Measurements from ENCODE around the gene CORO2A. TPM values are rescaled to one million over a fixed set of nuclear protein-coding genes. Genes with fewer than 3 reads are reported as not detected.

CORO2A gene
- total RNA-seq, 2 donors from 2014 or later, result 1.2 to 3.1 TPM

GRCh38 chr9:98226516-98226915 lies 34.1 kb upstream of the CORO2A start:
- TF ChIP-seq, protein P1, sequence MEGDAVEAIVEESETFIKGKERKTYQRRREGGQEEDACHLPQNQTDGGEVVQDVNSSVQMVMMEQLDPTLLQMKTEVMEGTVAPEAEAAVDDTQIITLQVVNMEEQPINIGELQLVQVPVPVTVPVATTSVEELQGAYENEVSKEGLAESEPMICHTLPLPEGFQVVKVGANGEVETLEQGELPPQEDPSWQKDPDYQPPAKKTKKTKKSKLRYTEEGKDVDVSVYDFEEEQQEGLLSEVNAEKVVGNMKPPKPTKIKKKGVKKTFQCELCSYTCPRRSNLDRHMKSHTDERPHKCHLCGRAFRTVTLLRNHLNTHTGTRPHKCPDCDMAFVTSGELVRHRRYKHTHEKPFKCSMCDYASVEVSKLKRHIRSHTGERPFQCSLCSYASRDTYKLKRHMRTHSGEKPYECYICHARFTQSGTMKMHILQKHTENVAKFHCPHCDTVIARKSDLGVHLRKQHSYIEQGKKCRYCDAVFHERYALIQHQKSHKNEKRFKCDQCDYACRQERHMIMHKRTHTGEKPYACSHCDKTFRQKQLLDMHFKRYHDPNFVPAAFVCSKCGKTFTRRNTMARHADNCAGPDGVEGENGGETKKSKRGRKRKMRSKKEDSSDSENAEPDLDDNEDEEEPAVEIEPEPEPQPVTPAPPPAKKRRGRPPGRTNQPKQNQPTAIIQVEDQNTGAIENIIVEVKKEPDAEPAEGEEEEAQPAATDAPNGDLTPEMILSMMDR (IDR thresholded peaks at IDR 0.05), result no peak
- H3K36me3 ChIP-seq, result no peaks in the 10 kb centered on the region
- H3K27ac ChIP-seq, result no peak overlapping the region
- H3K9me3 ChIP-seq, result no peaks in the 10 kb centered on the region
- no peaks in the 10 kb centered on the region for H3K27me3 ChIP-seq (replicated peaks; ENCODE audit: insufficient read depth)
- H3K4me1 ChIP-seq (ENCODE audit: control insufficient read depth in 1 of 2, low read depth in 2 of 2), result peaks cover 0 to 5% of the 10 kb centered on the region in 2 donors
- H3K4me3 ChIP-seq, result no peak overlapping the region
- no peak for ATAC-seq (ENCODE audit: insufficient number of reproducible peaks, low FRiP score, low read depth)
- no peak for DNase-seq (ENCODE audit: low spot score)

- H3K27ac ChIP-seq, result no peak overlapping the region
- TF ChIP-seq, protein P1 (IDR thresholded peaks at IDR 0.05), result no peak
- no peak for DNase-seq (ENCODE audit: low spot score)
- H3K9me3 ChIP-seq, result no peaks in the 10 kb centered on the region
- no peaks in the 10 kb centered on the region for H3K27me3 ChIP-seq (replicated peaks; ENCODE audit: insufficient read depth)
- peaks cover 8% of the 10 kb centered on the region for H3K36me3 ChIP-seq
- H3K4me3 ChIP-seq, result no peak overlapping the region
- H3K4me1 ChIP-seq (ENCODE audit: control insufficient read depth in 1 of 2, low read depth in 2 of 2), result peaks cover 0 to 5% of the 10 kb centered on the region in 2 donors
- no peak for ATAC-seq (ENCODE audit: insufficient number of reproducible peaks, low FRiP score, low read depth)
Measured at GRCh38 chr9:98225015-98225442, 32.6 kb upstream of the CORO2A start.

- Histone ChIP-seq H3K4me3 (no peak overlapping the region), H3K4me1 (ENCODE audit: control insufficient read depth in 1 of 2, low read depth in 2 of 2) (peaks cover 0 to 5% of the 10 kb centered on the region in 2 donors), H3K27ac (no peak overlapping the region), H3K27me3 (replicated peaks; ENCODE audit: insufficient read depth) (no peaks in the 10 kb centered on the region), H3K36me3 (peaks cover 15% of the 10 kb centered on the region), H3K9me3 (no peaks in the 10 kb centered on the region)
- DNase-seq (ENCODE audit: low spot score), result no peak
- no peak for ATAC-seq (ENCODE audit: insufficient number of reproducible peaks, low FRiP score, low read depth)
- TF ChIP-seq, protein P1 (IDR thresholded peaks at IDR 0.05), result no peak
Measured at GRCh38 chr9:98222885-98223691, 30.7 kb upstream of the CORO2A start.

DNA sequence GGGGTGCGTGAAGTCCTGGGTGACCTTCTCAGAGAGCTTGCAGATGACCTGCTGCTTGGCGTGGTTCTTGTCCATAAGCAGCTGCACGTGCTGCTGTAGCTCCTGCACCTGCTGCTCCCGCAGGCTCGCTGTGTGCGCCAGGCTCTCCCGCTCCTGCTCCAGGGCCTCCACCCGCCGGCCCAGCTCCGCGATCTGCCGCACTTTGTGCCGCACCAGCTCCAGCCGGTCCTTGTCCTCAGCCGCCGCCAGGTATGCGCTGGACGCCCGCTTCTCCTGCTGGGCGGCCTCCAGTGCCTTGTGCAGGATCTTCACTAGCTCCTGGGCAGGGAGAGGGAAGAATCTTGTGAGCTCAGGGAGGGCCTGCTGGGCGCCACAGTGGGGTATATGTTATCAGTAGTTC lies 28.5 kb upstream of the CORO2A start:
- DNase-seq (ENCODE audit: low spot score), result no peak

GRCh38 chr9:98219794-98220370 lies 27.4 kb upstream of the CORO2A start:
- no peaks in the 10 kb centered on the region for H3K27me3 ChIP-seq (replicated peaks; ENCODE audit: insufficient read depth)
- DNase-seq (ENCODE audit: low spot score), result no peak
- no peak for ATAC-seq (ENCODE audit: insufficient number of reproducible peaks, low FRiP score, low read depth)
- TF ChIP-seq, protein P1 (IDR thresholded peaks at IDR 0.05), result no peak
- H3K4me1 ChIP-seq (ENCODE audit: control insufficient read depth in 1 of 2, low read depth in 2 of 2), result peaks cover 0 to 5% of the 10 kb centered on the region in 2 donors
- H3K4me3 ChIP-seq, result no peak overlapping the region
- H3K27ac ChIP-seq, result no peak overlapping the region
- peaks cover 19% of the 10 kb centered on the region for H3K36me3 ChIP-seq
- H3K9me3 ChIP-seq, result no peaks in the 10 kb centered on the region

More for the DNA sequence above, 28.5 kb upstream of the CORO2A start:
- no peak for ATAC-seq (ENCODE audit: insufficient number of reproducible peaks, low FRiP score, low read depth)
- H3K27ac ChIP-seq, result no peak overlapping the region
- H3K4me3 ChIP-seq, result no peak overlapping the region
- no peaks in the 10 kb centered on the region for H3K9me3 ChIP-seq
- peaks cover 19% of the 10 kb centered on the region for H3K36me3 ChIP-seq
- TF ChIP-seq, protein P1 (IDR thresholded peaks at IDR 0.05), result no peak
- H3K4me1 ChIP-seq (ENCODE audit: control insufficient read depth in 1 of 2, low read depth in 2 of 2), result peaks cover 0 to 5% of the 10 kb centered on the region in 2 donors
- no peaks in the 10 kb centered on the region for H3K27me3 ChIP-seq (replicated peaks; ENCODE audit: insufficient read depth)
